Suppressor macrophage treated with lipopolysaccharide for 4 hours (primary cell): ENCODE measurements around the gene SEC31B.
A peak's percentile ranks its signal among the peaks of the same experiment; 100 is the strongest.

Experiments used
- DNase-seq: peaks from one replicate; pipeline ENCODE4 v3.0.0-alpha.2; 2020

The SEC31B gene, protein sequence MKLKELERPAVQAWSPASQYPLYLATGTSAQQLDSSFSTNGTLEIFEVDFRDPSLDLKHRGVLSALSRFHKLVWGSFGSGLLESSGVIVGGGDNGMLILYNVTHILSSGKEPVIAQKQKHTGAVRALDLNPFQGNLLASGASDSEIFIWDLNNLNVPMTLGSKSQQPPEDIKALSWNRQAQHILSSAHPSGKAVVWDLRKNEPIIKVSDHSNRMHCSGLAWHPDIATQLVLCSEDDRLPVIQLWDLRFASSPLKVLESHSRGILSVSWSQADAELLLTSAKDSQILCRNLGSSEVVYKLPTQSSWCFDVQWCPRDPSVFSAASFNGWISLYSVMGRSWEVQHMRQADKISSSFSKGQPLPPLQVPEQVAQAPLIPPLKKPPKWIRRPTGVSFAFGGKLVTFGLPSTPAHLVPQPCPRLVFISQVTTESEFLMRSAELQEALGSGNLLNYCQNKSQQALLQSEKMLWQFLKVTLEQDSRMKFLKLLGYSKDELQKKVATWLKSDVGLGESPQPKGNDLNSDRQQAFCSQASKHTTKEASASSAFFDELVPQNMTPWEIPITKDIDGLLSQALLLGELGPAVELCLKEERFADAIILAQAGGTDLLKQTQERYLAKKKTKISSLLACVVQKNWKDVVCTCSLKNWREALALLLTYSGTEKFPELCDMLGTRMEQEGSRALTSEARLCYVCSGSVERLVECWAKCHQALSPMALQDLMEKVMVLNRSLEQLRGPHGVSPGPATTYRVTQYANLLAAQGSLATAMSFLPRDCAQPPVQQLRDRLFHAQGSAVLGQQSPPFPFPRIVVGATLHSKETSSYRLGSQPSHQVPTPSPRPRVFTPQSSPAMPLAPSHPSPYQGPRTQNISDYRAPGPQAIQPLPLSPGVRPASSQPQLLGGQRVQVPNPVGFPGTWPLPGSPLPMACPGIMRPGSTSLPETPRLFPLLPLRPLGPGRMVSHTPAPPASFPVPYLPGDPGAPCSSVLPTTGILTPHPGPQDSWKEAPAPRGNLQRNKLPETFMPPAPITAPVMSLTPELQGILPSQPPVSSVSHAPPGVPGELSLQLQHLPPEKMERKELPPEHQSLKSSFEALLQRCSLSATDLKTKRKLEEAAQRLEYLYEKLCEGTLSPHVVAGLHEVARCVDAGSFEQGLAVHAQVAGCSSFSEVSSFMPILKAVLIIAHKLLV

DNA sequence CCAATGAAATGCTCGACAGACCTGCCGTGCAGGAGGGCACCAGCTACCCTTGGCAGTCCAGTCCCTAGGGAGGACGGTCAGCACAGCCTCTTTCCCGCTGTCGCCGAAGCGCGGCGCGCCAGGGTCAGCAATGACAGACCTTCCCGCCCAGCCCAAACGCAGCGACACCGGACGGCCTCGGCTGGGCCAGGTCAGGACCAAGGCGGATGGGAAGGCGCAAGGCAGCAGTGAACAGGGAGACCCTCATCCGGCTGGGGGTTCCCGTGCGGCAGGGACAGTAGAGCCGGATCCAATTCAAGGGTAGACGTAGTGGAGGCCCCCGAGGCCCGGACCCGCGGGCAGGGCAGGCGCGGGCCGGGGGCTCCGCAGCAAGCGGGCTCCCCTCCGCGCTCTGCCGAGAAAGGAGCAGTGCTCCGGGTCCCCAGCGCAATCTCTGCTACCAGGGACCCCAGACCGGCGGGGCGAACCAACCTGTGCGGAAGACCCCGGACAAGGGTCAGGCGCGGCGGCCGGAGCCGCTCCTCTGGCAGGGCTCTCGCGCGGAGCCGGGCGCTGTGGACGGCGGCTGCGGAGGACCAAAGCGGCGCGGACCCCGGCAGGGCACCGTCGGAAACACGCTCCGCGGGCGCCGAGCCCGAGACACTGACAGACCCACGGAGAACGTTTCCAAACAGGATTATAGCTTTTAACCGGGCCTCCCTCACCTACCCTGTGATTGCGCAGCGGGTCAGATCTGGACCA, at the start of gene SEC31B:
SEC31B (minus strand) TSS at position 551 of the 741 bp plus-strand sequence. CDS start 2,909 bp downstream, outside the sequence.
- no peak for DNase-seq

DNA sequence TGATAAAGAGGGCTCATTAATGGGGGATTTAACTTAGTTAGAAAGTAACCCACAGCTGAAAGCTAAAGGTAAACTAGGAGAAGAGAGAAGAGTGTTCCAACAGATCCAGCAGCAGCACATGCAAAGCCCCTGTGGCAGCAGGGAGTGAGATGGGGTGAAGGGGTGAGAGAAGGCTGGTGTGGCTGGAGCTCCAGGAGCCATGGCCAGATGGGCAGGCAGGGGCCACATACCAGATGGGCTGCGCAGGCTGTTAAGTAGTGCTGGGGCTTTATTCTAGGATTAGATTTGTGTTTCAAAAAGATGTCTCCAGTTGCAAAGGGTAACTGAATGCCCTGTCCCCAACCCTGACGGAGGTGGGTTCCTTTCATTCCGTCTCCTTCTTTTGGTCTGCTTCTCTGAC, 49.3 kb upstream of the SEC31B start:
- no peak for DNase-seq

DNA sequence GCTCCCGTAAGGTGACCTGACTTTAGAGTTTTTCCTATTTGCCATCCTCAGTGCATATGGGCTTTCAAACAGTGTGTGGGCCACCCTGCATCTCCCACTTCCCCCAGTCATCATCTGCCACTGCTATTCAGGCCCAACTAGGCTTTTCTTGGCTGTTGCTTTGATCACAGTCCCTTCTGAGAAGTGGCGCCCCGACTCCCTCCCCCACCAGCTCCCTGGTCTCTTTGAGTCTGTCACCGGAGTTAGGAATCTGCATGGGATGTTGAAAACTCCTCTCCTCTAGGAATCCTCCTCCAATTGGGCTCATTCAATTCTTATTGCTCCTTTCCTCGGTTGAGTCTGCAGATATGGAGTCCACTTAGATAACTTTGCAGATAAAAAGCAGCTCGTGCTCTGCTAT, 48.2 kb upstream of the SEC31B start:
- DNase-seq: no peak

DNA sequence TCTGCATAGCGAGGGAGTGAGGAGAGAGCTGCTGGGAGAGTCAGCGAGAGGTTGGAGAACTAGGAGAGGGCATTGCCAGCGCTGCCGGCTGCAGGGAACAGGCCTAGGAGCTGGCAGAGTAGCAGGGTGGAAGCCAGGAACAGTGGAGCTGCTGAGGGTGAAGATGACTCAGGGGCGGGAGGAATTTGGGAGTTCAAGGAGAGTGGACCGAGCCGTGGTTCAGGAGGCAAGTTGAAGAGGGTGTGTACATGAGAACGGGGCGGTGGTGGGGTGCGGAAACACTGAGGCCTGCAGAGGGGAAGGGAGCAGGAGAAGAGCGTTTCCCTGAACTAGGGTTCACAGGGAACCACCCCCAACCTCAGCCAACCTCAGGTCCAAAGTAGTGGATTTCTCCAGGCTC, 47.6 kb upstream of the SEC31B start:
- DNase-seq: no peak

DNA sequence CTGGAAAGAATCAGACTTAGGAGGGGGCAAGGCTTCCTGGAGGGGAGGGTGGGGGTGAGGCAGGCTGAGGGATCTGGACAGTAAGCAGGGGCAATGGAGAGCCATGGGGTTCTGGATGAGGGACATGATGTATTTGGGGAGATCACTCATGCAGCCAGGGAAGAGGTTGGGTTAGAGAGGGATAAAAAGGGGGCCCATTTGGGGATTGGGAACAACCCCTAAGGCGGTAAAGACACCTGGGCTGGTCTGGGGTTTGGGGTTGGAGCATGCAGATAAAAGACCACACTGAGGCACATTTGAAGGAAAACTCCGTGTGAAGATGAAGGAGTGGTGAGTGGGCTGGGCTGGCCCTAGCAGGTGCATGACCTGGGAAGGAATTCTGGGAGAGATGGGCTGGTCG, 46.9 kb upstream of the SEC31B start:
- DNase-seq: no peak

DNA sequence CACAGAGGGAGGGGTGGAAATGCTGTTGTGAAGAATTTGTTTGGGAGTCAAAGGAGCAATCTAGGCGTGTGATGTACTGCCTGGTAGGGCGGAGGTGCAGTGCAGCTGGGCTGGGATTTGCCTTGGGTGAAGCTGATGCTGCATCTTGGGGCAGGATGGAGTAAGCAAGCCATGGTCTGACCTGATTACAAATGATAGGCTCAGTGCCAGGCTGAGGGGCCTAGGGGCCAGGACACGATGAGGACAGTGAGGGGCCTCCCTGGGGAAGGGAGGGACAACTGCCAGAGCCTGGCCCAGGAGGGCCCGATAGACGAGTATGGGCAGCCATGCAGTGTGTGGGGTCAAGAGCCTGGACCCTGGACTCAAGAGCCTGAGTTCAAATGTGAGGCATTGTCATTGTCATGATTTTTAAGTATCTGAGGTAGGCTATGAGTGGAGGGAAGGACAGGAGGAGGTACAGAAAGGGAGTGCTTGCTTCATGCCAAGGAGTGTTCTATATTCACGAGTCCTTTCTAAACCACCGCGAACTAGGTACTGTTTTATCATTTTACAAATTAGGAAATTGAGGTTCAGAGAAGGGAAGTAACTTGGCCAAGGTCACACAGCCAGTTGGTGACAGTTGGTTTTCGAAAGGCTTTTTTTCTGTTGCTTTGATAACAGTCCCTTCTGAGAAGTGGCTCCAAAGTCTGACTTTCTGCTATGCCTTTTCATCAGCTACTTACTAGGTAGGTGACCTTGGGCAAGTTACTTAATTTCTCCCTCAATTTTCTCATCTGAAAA, 45.7 kb upstream of the SEC31B start:
- no peak for DNase-seq

DNA sequence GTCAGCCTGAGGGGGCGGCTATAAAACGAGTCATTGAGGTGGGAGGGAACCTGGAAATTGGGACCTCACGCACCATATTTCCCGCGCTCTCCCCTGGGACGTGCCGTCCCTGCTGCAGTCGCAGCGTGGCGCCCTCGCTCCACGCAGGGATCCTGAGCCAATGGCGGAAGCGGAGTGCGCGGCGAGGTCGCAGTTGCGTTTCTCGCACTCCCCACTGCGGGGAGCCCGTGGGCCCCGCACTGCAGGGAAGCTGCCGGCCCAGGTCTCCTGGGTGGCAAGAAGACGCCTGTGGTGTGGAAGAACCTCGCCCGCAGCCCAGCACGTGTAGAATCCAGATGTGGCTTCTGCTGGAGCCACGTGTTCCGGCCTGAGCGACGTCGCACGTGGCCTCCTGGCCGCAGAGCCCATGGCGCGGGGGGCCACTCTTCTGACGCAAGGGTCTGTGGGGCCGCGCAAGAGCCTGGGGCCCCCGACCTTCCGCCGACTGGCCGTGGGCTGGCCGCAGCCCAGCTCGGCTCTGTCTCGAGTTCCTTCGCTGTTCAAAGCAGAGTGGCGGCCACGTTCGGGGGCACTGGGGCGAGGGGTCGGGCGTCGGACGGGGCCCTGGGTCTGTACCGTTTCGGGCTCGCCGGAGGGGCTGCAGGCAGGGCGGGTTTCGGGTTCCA, 42.5 kb upstream of the SEC31B start:
- DNase-seq: peak; percentile 88

DNA sequence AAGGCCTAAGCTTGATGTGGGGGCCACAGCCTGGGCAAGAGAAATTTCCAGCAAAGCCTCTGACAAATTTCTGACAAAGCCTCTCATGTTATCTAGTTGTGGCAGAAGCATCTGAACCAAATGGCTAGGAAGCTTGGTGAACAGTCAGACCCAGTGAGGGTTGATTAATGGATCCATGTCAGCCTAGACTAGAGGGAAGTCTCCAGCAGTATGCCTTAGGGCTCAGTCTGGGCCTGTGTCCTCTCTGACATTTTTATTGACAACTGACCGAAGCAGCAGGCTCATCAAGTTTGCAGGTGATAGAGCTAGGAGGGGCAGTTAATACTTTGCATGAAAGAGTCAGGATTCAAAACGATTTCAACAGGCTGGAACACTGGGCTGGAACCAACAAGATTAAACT, 41.3 kb upstream of the SEC31B start:
- DNase-seq: no peak

DNA sequence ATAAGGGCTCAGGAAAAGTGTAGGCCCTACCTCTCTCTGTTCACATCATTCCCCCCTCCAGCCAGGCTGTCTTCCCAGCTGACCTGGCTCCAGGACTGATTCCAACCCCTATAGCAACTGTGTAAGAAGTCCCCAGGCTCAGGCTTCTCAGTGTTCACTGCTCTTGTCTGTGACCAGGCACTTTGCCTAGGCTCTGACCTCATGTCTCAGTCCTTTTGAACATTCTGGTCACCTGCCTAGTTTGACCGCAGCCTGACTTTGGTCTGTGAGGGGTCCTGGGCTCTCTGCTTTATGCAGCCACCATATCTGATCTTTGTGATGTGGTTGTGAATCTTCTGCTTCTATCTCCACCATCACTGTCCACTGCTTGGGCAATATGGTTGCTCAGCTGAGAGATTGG, 40.6 kb upstream of the SEC31B start:
- DNase-seq: no peak

DNA sequence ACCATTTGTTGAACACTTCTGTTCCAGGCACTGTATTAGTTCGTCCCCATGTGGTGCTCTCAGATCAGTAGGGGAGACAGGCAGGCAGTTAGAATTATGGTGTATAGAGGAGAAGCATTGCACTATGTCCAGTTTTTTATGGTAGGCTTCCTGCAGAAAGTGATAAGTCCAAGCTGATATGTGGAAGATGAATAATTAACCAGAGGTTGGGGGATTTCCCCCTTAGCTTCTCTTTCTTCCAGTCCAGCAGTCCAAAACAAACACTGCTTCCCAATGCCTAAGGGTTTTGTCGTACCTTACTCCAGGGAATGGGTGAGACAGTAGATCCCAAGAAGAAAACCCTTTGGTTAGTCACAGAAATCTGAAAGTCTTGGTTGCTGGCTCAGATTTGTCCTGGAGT, 35.2 kb upstream of the SEC31B start:
- no peak for DNase-seq

DNA sequence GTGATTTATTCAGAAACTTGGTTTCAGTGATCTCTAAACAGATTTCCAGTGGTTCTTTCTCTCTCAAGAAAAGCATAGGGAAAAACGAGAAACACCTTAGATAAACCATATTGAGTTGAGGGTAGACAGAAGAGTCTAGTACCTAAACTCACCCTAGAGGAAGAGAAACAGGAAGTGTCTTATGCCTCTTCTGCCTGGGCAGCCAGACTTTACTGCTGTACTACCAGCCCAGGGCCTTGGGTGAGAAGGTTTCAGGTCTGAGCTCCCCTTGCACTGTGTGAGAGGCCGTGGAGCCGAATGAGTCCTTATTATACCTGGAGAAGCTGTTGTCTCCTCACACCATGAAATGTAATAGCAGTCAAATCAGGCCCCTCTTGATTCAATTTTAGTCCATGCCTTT, 34.3 kb upstream of the SEC31B start:
- no peak for DNase-seq

DNA sequence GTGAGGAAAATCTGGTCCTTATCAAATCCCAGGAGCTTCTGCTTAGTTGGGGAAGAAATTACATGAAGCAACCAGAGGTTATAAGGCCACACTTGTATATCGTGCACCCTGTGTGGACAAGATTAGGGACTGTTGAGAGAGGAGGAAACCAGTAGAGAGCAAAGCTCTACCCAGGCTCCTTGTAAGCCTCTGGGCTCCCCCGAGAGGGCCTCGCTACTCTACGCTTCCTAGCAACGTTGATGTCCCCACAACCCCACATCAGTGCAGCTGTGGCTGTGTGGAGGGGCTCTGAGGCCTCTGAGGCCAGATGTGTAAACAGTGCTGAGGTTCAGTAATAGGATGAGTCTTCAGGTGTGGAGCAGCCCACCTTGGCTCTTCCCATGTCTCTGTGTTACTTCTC, 32.1 kb upstream of the SEC31B start:
- no peak for DNase-seq

DNA sequence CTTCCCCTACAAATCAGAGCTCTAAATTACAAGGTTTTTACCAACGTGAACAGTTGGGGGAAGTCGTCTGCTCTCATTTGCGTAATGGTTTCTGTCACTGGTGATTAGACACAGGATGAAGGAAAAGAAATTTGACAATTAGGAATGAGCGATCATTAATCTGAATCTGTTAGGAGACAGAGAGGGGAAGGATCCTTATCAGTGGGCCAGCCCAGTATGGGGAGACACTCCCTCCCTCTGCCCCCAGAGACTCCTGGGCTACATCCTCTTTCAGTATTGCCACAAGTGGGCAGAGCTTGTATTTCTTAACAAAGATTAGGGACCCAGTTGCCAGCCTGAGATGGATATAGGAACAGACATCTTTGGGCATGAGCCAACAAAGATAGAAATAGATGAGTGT, 31.5 kb upstream of the SEC31B start:
- peak; percentile 30 for DNase-seq

DNA sequence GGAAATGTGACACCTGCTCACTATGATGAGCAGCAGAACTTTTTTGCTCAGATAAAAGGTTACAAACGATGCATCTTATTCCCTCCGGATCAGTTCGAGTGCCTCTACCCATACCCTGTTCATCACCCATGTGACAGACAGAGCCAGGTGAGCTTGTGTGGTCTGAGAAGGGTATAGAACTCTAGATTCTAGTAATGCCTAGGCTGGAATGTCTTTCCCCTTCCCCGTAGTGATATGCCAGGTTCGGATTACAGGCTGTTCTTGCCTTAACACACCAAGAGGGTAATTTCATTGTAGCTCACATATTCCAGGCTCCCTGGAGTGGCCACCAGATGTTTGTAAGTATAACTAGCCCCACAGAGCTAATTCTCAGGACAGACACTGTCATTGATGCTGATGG, 25.3 kb upstream of the SEC31B start:
- DNase-seq: no peak

DNA sequence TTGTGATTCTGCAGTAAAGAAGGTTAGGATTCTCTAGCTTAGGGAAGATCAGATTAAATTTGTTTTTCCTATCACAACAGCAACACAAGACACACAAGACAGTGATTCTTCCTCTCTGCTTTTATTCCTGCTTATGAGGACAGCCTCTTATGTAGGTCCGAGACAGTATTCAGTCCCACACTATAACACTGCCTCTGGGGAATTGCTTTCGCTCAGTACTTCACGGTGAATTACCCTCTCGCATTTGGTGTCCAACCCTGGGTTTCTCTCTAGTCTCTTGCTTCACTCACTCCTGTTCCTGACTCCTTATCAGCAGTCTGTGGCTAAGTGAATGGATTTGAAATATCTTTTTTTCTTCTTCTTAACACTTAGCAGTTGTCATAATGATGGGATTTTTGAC, 17.8 kb upstream of the SEC31B start:
- DNase-seq: no peak

DNA sequence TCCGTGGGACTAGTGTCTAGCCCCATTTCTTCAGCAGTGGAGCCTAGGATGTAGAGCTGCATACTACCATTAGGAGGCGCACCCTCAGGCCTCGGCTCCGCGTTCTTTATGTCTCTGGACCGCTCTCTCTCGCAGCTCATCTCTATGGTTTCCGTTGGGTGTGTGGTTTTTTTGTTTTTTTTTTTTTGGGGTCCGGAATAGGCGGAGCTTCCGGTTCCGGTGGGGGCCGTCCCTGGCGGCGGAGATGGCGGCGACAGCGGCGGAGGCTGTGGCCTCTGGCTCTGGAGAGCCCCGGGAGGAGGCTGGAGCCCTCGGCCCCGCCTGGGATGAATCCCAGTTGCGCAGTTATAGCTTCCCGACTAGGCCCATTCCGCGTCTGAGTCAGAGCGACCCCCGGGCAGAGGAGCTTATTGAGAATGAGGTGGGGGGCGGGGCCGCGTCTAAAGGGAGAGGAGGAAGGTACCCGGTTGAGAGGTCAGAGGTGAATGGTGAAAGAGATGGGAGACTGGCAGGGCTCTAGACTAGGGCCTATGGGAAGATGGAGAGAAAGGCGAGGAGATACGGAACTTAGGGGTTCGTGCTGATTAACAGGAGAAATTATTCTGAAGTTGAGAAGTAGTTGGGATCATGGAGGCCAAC, 16.2 kb upstream of the SEC31B start, which contains the start of gene HIF1AN:
HIF1AN (plus strand) TSS at position 229 of the 639 bp plus-strand sequence; CDS start at position 245, 16 bp downstream.
- peak; percentile 98 for DNase-seq

DNA sequence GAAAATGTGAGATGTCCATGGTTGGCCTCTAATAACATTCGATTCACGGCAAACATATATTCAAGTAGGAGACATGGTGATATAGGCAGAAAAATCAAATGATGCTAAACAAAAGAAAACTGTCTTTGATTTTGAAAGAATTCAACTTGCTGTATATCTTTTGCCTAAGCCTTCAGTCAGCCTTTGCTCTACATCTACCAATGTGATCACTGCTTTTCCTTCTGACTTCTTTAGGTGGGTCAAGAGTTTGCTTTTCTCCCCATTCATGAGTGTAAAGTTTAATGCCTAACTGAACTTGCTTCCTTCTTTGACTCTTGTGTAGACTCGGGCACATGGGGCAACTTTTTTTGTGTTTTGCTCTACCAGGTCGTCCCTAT, 15.7 kb upstream of the SEC31B start:
- DNase-seq: no peak

DNA sequence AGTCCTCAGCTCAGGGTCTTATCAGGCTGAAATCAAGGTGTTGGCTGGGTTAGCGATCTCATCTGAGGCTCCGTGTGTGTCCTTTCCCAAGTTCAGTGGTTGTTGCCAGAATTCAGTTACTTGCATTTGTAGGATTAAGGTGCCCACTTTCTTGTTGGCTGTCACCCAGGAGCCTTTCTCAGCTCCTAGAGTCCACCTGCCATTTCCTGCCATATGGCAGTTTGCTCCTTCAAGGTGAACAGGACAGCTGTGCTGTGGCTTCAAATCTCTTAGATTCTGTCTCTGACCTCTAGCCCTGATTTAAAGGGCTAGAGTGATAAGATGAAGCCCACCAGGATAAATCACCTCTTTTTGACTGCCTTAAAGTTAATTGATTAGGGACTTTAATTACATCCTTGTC, 15.1 kb upstream of the SEC31B start:
- no peak for DNase-seq

DNA sequence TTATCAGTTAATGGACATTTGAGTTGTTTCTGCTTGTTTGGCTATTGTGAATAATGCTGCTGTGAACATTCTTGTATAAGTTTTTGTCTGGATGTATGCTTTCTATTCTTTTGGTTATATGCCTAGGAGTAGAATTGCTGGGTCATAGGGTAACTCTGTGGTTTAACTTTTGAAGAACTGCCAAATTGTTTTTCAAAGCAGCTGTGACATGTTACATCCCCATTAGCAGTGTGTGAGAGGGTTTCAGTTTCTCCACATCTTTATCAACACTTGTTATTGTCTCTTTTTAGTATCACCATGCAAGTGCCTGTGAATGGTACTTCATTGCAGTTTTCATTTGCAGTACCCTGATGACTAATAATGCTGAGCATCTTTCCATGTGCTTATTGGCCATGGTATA, 12.1 kb upstream of the SEC31B start:
- peak; percentile 24 for DNase-seq

DNA sequence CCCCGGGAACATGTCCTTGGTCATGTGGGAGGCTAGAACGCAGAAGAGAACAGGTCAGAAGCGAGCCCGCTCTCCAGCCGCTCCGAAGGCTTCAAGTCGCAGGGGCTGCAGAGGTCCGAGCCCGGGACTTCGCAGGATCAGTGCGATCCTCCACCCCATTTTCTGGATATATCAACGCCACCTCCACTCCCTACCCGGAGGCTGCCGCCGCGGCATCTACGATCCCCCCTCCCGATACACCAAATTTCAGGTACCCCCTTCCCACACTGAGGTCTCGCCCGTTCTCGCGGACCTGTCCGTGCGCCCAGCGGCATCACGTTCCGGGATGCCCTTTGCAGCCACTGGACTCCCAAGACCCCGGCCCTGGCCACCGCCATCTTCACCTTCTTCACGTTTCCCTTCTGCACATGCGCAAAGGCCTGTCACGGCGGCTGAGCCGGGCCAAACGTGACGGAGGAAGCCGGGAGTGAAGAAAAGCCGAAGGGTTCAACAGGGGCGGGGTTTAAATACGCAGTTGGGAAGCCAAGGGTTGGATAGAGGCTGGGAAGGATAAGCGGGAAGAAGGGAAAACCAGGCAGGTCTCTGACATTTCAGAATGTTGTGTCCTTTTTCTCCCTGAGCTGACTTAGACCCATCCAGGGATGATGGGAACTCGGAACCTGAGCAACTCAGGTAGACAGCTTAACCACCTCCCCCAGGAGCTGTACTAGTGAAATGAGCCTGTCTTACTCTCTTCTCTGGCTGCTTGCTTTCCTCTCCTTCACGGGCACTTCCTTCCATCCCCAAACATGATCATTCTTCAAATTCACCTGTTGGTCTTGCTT, 10.0 kb upstream of the SEC31B start, which contains the start of gene NDUFB8:
NDUFB8 (minus strand) TSS at position 397 of the 824 bp plus-strand sequence; CDS start at position 377, 20 bp downstream.
- peak; percentile 95 for DNase-seq
